ENCODE measurements around the gene SLC39A7.

The SLC39A7 gene

DNA sequence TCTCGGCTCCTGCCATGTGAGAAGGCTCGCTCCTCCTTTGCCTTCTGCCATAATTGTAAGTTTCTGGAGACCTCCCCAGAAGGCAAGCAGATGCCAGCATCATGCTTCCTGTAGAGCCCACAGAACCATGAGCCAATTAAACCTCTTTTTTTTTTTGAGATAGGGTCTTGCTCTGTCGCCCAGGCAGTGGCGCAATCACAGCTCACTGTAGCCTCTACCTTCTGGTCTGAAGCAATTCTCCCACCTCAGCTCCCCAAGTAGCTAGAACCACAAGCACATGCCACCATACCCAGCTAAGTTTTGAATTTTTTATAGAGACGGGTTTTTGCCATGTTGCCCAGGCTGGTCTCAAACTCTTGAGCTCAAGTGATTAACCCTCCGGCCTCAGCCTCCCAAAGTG is 36.2 kb downstream of the SLC39A7 start:
- no peak for DNase-seq (ENCODE audit: low spot score)

DNA sequence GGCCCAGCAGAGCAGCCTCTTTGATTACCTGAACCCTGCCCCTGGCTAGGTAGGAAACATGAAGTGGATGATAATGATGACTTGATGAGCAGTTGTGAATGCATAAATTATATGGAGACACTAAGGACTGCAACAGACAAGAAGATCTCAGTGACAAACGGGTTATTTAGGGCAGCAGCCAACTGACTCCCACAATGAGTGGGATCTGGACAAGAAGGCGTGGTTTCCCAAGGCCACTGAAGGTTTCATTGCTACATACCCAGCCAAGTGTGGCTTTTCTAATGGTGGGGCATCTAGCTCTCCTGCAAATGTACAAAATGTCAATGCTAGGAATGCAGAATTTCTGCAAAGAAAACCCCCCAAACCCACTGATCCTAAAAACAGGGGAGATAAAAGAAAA is 37.1 kb downstream of the SLC39A7 start:
- no peak for DNase-seq (ENCODE audit: low spot score)

DNA sequence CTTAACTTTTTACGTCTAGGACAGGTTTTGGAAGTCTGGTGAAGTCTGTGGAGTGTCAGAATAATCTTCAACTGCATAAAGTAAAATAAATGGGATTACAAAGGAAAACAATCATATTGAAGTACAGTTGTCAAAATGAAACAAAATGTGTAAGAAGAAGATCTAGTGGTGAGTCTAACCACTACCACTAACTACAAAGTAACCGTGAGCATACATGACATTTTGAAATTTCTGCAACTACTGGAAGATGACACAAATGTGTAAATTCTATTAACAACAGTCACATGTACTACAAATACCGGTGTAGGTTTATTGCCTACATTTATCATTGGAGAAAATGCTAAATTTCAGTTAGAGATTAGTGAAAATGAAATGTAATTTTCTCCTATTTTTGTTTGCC is 41.3 kb downstream of the SLC39A7 start:
- DNase-seq (ENCODE audit: low spot score), result no peak

DNA sequence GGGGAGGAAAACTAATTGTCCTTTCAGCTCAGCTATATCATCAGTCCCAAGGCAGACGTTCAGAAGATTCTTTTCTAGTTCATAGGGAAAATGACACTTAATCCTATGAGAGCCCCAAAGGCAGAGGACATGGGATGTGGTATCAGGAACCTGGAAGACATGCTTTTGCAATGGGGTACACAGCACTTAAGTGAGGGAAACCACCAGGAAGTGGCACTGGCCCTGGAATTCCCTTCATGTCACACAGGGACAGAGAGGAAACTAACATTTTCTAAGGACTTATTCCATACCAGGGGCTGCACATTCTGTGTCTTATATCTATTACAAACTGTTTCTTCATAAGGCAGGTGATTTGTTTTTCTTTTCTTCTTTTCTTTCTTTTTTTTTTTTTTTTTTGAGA is 42.8 kb downstream of the SLC39A7 start:
- no peak for DNase-seq (ENCODE audit: low spot score)

DNA sequence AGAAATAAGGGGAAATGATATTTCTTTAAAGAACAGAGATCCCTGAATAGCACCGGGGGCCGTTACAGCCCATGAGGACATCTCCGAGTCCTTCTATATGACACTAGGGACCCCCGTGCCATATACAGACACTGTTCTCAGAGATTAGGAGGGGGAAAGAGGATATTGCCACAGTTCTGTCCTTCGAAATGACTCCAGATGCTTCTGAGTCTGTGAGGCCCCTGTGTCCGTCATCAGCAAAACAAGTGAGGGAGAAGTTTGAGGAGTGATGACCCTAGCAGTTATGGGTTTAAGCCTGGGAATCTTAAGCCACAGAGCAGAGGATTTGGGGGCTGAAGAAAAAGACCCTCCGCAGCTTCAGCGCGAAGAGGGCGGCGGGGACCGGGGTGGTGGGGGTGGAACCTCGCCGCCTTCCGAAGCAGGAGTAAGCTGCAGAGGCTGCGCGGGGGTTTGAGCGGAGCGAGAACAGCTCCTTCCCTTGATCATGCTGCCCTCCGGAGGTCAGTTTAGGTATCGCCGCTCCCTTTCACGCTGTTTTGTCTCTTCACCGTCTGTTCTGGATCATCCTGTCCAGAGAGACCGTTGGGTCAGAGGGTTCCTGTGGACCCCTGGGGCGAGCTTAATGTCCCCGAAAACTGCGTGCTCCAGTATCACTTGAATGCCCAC is 47.4 kb downstream of the SLC39A7 start:
- peak; percentile 87 for DNase-seq (ENCODE audit: low spot score)

DNA sequence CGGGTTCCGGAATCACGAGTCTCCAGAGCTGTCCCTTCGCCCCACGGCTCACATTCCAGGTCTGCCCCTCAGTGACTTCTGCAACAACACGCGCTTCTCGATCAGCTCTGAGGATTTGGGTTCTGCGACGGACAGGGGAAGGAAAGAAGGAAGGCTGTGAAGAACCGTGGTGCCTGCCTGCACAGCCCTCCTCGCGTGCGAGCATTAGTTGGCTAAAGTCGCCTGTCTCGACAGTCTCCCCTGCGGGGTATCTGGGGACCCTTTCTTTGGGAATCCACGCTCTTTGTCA is 47.9 kb downstream of the SLC39A7 start:
- DNase-seq (ENCODE audit: low spot score), result no peak

DNA sequence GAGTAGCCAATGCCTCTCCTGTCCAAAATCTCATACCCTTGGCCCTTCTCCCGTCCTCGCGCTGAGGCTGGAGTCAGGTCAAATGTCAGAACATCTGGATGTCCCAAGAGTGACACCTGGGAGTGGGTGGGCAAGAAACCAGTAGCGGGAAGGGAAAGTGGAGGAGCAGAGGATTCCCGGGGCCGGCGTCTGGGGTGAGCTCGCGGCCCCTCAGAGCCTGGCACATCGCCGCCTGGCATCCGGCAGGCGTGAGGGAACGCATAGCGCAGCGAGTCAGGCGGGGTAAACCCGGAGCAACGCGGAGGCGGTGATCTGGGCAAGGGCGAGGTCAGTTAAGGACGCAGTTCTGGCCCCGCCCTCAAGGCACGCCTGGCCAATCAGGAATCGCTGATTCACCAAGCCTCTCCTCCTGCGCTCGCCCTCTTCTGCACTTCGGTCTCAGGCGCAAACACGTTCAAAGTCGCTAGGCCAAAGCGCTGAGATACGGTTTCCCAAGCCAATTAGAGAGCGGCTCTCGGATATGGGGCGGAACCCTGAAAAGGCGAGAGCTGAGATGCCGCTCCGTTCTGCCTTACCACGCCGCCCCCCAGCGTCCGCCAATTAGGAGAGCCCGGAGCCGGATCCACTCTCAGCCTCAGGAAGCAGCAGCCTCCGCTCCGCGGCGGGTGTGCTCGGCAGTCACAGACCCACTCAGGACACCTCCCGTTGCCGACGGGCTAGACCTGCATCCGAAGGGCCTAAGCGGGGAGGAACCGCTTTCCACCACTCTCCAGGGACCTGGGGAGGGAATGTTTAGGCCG is 48.5 kb downstream of the SLC39A7 start:
- DNase-seq (ENCODE audit: low spot score), result peak; percentile 95

DNA sequence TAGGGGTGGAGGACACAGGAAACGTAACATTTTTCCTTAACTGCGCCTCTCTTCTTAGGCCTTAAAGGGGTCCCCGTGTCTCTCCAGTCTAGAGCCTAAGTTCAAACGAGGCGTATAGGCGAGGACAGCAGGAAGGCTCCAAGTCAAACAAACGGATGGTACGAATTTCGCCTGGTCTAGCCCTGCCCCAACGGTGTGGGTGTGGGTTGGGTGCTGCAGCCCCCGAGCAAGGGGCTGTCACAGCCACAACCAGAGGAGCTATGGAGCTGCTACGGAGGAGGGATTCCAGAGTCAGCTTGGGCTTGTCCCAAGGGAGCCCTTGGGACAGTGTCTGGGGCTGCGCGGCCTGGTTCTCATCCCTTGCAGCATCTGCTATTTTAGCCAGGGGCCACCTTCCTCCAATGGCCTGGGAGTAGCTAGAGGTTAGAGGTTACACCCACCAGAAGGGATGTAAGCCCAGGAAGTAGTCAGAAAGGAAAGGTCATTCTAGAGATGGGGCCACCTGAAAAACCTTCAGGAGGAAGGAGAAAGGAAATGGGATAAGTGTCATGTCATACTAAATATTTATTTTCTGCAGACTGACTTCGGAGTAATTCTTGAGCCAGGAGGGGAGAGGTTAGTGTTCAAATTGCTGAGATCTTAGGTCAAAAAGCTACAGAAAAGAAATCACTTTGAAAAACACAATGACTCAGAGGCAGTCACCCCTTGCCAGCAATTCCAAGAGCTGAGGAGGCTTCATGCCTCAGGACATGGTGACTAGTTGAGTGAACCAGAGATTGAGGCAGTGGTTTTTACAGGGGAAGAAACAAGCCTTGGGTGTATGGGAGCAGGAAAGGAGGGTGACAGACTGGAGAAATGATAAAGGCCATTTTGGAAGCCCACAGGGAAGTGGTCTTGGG is 49.3 kb downstream of the SLC39A7 start:
- DNase-seq (ENCODE audit: low spot score), result peak; percentile 54

DNA sequence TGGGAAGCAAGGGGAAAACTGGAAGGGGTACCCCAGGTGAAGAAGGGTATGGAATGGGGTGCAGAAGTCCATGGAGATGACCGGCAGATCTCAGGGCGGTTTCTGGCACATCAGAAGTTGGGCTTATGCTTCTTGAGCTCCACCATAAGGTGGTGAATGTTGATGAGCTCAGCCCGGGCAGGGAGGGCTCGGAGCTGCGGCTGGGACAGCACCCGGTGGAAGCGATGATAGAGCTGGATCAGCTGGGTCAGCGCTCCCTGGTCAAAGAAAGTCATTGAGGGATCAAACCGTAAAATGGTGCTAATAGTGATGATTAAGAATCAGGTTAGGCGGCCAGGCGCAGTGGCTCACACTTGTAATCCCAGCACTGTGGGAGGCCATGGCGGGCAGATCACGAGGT is 50.1 kb downstream of the SLC39A7 start:
- no peak for DNase-seq (ENCODE audit: low spot score)

DNA sequence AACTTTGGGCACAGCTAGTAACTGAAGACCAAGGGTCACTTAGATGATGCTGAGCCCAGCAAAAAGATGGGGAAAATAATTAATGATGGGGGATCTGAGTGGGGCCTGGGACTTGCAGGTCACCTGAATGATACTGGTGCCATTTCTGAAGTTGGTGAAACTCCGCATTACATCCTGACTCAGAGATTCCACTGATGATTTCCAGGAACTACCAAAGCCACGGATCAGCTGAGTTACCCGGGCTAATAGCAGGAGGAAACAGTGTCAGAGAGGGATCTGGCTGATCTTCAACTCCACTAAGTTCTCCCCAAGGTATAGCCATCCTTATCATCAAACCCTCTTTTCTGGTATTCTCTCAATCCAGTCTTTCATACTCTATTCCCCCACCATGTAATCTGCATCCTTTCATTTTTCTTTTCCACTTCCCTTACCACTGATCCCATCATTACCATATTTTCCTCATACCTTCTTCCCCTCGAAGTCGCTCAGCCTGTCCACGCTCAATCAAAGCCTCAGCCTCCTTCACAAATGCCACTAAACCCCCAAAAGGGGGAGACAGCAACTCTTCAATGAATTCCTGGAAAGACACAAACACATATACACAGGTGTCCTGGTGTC is 50.8 kb downstream of the SLC39A7 start:
- DNase-seq (ENCODE audit: low spot score), result no peak

DNA sequence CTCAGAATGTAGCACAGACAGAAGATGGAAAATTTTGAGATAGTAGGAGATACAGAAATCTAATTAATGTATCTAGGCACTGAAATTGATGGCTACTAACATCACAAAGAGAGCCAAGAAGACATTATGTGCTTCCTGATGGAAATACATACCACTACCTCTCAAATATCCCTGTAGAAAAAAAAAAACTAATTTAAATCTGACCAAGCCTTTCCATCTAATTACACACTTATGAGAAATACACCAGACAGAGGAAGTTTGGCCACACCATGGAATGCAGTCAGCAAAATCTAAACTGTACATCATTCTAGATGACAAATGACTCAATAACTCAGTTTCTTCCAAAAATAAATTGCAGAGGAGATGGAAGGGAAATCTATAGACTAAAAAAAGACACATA is 52.1 kb downstream of the SLC39A7 start:
- DNase-seq (ENCODE audit: low spot score), result peak; percentile 37
